ENCODE measurements around the gene MAFB.
A peak's percentile ranks its signal among the peaks of the same experiment; 100 is the strongest.

The MAFB gene

DNA sequence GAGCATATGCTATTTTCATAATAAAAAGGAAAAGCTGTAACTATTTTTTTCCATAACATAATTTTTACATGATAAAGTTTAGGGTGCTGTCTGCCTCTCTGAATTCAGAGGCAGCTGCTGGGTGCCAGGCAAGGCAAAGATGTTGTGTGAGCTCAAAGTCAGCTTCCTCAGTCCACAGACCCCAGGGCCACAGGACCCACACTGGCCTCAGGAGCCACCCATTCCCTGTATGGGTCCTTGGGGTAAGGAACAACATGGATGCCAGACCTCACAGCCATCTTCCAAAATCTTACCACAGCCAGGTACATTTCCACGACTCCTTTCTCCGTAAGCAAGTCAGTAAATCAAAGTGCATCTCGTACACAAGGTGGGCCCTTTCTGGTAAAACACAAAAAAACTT is 16.4 kb upstream of the MAFB start:
- no peak for DNase-seq (ENCODE audit: low read depth, low spot score)
- H3K4me3 ChIP-seq (ENCODE audit: low read length): no peak overlapping the region

DNA sequence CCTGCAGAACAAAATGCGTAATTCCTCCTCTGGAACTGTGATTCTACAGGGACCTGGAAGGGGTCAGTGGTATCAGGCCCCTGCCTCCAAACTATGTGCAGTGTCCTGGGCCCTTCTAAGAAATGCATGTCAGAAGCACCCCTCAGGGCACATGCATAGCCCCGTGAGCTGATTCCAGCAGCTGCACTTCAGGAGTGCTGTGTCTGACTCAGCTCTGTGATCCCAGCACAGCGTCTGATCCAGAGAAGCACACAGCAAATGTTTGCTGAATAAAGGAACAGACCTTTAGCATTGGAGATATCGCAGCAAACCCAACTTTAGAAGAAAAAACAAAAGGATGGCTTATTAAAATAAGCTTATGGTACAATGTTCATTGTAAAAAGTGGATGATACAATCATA is 15.8 kb upstream of the MAFB start:
- no peak for DNase-seq (ENCODE audit: low read depth, low spot score)

DNA sequence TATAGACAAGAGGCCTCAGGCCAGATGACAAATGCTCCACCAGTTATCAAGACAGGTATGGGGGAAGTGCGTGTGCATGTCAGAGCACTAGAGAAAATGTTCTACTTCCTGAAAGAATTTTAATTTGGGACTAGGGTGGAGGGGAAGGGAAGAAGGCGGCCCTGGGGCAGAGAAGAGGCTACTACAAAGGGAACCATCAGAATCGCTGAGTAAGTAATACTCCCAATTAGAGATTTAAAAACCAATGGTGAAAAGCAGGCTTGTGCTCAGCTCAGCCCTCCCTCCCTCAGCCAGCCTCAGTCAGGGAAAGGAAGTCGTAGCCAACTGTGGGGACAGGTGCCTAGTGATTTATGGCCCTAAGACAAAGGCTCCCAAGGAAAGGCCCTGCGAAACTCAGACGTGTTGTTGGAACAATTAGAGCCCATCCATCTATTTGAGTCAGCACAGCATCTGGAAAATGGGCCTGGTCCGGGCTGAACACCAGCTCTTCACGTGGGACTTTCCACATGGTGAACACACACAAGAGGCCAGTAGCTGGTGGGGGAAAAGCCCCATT is 15.0 kb upstream of the MAFB start:
- H3K4me3 ChIP-seq (ENCODE audit: low read length): no peak overlapping the region
- DNase-seq (ENCODE audit: low read depth, low spot score): no peak

More for the DNA sequence above, 15.8 kb upstream of the MAFB start:
- H3K4me3 ChIP-seq (ENCODE audit: low read length): no peak overlapping the region

DNA sequence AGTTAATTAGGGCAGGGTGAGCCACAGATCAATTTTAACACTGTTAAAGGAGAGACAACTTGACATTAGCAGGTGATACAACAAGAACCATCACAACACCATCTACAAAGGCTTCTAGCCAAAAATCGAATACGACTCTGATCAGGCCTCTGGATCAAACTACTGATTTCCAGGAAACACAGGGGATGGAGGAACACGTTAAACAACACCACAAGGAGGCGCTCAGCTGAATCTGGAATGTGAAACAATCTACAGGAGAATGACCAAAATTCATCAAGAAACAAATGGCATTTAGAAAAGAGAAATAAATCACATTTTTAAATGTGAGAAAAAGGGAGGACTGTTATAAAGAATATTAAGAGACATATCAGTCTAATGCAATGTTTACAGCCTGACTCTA is 13.5 kb upstream of the MAFB start:
- peak; percentile 5 for DNase-seq (ENCODE audit: low read depth, low spot score)
- H3K4me3 ChIP-seq (ENCODE audit: low read length): no peak overlapping the region

DNA sequence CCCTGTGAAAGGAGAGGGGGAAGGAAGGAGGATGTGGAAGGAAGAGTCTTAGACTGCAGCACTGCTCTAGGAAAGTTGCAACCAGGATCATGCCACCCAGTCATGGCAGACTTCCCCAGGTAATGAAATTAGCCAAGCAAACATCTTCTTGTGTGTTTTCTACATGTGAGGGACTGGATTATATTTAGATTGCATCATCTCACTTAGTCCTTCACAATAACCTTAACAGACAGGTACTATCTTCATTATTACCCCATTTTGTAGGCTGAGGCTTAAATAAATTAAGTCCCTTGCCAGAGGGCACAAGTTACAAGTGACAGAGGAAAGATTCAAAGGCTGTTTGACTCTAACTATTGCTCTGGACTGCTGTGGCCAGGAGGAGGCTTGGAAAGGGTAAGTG is 9.7 kb upstream of the MAFB start:
- no peak for DNase-seq (ENCODE audit: low read depth, low spot score)
- no peak overlapping the region for H3K4me3 ChIP-seq (ENCODE audit: low read length)

DNA sequence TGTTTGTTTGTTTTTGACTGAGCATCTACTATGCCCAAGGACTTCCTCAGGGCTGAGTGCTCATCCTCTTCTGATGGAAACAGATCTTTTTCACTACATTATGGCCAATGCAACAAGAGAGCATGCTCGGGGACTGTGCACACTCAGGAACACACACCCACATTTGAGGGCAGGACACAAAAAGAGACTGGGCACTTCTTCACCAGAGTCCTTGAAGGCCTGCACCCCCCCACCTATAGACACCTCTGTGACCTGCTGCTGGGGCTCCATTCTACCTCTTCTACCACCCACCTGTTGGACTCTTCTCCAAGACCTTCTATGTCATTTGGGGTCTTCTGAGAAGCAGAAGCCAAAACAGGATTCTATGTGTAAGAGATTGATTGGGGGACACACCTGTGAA is 9.2 kb upstream of the MAFB start:
- H3K4me3 ChIP-seq (ENCODE audit: low read length): no peak overlapping the region
- DNase-seq (ENCODE audit: low read depth, low spot score): no peak

DNA sequence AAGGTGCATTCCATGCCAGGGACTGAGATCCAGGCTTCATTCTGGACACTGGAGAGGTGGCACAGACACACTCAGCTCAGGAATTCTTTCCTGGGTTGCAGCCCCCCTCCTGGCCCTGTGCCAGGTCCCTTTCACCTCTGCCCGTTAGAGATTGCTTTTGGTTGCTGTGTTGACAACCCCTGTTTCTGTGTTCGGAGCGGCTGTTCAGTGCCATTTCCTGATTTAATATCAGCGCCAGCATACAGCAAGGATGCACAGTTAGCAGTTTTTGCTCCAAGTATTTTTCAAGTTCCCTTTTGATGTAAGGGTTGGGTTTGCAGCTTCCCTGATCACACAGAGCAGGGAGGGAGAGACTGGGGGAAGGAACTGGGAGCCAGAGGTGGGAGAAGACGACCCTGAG is 8.5 kb upstream of the MAFB start:
- no peak for DNase-seq (ENCODE audit: low read depth, low spot score)
- H3K4me3 ChIP-seq (ENCODE audit: low read length): no peak overlapping the region

DNA sequence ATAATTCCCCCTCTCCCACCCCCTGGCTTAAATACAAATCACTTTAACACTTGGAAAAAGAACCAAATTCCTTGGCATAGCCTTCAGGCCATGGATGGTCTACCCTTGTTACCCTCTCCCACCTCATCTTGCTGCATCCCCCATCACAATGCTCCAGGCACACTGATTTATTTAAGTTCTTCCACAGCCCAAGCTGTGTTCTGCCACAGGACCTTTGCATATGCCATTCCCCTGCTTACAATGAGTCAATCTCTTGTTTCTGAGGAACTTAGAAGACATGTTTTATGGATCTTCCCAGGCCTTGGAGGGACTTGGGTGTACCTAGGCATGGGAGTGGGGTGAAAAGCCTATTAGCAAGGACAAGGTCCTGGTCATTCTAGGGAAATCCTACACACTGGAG is 6.2 kb upstream of the MAFB start:
- no peak overlapping the region for H3K4me3 ChIP-seq (ENCODE audit: low read length)
- DNase-seq (ENCODE audit: low read depth, low spot score): no peak

DNA sequence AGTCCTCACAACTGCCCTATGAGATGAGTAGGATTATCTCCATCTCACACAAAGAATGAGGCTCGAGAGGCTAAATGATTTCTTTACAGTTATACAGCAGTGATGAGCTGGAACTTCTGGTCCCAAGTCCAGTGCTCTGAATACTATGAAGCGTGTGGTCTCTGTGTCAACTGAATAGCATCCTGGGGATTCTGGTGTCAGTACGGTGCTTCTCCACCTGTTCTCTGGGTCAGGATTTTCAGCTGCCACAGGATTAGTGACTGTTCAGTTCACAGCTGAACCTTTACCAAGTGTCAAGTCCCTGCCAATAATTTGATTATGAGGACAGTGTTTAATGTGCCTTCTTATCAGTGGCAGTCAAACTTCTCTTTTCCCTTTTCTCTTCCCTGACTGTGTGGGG is 5.2 kb upstream of the MAFB start:
- no peak overlapping the region for H3K4me3 ChIP-seq (ENCODE audit: low read length)
- DNase-seq (ENCODE audit: low read depth, low spot score): no peak

DNA sequence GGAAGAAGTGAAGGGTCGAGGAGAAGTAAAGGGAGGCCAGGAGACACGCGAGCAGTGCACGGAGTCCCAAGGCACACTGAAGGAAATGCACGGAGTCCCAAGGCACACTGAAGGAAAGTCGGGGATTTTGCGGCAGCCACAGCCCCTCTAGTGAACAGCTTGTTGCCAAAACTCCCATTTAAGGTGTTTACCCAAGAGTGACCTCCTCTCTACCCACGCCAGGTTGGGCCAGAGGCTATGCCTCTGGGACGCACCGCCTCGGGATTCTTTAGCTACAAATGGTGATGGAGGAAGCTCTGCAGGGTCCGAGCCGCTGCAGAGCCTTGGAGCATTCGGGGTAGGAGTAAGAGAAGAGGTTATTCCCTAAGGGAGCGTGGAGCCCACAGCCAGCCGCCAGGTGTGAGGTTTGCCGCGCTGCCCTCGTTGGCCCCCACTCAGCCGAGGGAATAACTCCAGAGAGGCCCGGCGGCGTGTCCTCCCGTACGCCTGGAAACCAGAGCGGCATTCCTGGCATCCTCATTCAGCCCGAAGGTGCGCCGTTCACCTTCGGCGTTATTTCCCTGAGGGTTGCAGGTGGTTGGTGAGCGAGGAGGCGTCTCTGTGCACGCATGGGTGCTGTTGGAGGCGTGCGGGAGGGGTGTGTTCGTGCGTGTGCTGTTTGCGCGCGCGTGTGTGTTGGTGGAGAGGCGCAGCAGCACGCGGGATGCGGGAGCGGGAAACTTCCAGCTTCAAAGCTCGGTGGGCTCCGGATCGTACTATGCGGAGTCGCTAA is 3.4 kb upstream of the MAFB start:
- H3K4me3 ChIP-seq (ENCODE audit: low read length): no peak overlapping the region
- no peak for DNase-seq (ENCODE audit: low read depth, low spot score)

DNA sequence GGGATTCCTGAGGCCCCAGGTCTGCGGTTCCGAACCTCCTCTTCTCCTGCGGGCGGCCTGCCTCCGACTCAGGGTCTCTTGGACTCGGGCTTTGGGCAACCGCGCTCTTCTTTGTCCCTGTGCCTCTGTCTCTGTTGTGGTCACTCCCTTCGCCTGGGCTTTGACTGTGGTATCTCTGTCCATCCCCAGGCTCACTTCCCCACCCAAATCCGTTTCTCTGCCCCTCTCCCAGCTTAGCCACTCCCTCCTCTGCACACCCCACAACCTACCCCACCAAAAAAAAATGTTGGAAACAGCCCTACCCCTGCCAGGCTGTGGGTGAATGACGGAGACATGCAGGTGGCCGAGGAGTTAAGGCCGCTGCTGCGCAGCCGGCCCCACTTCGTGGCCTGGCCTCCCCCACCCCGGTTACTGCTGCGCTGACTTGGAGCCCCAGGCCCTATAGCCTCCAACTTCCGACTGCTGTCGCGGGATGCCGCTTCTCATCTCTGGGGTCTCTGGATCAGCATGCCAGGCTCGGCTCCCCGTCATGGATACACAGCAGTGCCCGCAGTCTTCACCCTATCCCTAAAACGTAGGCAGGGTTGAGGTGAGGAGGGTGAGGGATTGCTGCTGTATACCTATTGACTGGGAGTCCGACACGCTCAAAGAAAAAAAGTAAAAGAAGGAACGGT is 2.7 kb upstream of the MAFB start:
- DNase-seq (ENCODE audit: low read depth, low spot score): no peak
- H3K4me3 ChIP-seq (ENCODE audit: low read length): no peak overlapping the region

DNA sequence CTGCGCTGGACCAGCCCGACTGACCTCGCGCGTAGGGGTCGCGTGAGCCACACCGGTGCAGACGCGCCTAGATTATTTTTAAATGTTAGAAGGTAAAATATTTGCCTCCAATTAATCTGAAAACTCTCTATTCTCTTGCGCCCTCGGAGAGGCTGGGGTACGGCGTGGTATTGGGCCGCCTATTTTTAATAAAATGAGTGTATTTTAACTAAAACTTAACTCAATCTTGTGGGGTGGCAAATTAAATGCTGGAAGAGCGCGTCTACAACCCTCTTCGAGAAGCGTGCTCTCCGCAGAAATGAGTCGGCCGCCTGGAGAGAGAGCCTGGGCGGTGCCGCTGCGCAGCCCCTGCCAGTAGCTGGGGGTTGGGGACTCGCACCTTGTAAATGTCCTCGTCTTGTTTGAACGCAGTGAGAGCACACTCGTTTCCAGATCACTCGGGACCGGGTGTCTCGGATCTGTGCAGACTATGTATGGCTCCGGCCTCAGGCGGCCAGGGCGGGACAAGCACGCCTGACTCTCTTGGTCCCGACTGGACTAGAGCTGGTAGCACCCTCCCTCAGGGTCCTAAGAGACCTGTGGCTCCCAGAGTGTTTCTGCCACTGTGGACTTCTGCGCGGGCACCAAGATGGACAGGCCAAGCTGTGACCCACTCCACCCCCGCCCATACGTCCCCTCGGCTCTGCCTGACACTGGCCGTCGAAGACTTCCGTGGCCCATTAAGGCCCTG is 2.0 kb upstream of the MAFB start:
- no peak for DNase-seq (ENCODE audit: low read depth, low spot score)
- H3K4me3 ChIP-seq (ENCODE audit: low read length): no peak overlapping the region

DNA sequence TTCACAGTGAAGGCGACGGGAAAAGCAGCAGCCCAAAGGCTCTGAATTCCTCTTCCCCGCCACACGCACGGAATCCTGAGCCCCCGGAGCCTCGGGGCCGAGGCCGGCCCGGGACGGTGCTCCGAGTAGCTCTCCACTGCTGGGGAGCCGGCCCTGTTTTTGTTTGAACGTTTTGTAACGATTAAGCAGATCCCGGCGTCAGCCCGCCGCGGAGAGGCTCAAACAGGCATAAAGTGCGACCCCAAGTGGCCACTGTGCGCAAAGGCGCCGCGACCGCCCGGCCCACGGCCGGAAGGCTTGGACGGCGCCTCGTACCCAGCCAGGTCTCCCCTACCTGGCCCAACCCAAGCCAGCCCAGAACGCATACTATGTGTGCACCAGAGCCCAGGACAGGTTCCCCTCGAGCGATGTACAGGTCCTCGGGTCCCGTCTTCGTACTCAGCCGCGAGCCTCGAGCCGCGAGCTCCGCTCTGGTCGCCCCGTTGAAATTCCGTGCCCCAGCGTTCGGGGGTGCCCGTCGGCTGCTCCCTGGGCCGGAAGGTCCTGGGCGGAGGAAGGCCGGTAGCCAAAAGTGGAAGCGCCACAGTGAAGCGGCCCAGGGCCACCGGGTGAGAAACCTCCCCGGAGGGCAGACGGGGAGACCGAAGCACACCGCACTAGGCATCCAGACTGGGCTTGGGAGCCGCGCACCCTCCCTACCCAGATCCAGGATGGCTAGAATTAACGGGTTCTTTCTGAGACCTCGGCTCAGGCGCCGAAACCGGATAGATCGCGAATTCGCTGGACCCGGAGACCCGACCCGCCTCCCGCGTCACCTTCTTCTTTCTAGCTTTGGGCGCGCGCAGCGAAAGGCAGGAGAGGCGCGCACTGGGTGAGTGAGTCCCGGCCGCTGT is 1.2 kb upstream of the MAFB start:
- peak overlapping the region; percentile 59 for H3K4me3 ChIP-seq (ENCODE audit: low read length)
- DNase-seq (ENCODE audit: low read depth, low spot score): peak; percentile 69

DNA sequence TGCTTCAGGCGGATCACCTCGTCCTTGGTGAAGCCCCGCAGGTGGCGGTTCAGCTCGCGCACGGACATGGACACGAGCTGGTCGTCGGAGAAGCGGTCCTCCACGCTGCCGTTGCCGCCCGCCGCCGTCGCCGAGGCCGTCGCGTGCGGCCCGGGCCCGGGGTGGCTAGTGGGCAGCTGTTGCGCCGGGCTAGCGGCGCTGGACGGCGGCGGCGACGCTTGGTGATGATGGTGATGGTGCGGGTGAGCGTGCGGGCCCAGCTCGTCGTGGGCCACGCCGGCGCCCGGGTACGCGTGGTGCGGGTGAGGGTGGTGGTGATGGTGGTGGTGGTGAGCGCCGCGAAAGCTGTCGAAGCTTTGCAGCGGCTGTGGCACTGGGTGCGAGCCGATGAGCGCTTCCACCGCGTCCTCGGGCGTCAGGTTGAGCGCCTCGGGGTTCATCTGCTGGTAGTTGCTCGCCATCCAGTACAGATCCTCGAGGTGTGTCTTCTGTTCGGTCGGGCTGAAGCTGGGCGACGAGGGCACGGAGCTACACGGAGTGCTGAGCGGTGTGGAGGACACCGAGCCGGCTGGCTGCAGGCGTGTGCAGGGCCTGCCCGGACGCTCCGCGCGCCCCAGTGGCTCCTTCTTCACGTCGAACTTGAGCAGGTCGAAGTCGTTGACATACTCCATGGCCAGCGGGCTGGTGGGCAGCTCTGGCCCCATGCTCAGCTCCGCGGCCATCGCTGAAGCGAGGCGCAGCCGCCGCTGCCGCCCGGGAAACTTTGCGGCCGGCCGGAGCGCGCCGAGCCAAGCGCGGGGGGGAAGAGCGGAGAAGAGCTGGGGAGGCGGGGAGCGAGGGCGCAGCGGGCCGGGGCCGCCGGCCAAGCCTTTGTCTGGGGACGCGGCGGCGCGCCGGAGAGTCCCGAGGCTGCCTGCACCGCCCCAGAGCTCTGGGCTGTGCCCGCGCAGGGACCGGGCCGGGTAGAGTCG is 622 bp downstream of the MAFB start:
- DNase-seq (ENCODE audit: low read depth, low spot score): no peak
- peak overlapping the region; percentile 38 for H3K4me3 ChIP-seq (ENCODE audit: low read length)

DNA sequence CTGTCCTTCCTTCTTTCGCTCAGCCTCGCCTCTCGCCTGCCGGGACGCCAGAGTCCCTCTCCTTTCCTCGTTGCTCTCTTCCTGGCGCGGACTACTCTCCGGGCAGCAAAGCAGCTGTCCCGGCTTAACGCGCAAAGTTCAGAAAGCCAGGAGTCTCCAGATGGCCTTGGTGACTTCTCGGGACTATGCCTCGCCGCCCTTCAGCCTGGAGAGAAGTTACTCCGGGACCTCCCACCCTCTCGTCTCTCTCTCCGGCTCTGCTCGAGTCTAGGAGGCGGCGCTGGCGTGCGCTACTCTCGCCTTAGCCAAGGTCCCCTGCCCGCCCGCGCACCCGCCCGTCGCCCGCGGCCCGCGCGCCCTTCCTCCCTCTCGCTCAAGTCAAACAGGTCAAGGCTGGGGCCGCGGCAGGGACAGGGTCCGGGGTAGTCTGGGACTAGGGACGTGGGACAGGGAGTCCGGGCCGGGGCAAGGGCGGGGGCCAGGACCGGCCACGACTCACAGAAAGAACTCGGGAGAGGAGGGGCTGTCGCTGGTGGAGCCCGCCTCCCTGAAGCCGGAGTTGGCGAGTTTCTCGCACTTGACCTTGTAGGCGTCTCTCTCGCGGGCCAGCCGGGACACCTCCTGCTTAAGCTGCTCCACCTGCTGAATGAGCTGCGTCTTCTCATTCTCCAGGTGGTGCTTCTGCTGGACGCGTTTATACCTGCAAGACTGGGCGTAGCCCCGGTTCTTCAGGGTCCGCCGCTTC is 1.5 kb downstream of the MAFB start:
- DNase-seq (ENCODE audit: low read depth, low spot score): no peak
- no peak overlapping the region for H3K4me3 ChIP-seq (ENCODE audit: low read length)

DNA sequence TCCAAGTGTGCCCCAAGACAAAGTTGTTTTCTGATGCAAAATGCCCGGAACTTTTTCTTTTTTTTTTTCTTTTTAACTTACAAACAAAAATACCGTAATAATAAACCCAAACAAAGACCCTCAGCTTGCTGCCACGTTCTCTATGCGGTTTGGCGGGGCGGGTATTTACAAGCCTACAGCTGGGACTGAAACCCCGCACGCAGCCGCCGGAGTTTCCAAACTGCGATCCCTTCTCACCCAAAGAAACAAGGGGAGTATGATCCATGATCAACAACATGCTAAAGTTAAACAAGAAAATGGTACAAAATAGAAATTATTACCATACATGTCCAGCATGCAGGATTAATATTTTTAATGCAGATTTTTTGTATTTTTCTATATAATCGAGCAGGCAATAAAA is 2.1 kb downstream of the MAFB start:
- DNase-seq (ENCODE audit: low read depth, low spot score): no peak
- no peak overlapping the region for H3K4me3 ChIP-seq (ENCODE audit: low read length)

DNA sequence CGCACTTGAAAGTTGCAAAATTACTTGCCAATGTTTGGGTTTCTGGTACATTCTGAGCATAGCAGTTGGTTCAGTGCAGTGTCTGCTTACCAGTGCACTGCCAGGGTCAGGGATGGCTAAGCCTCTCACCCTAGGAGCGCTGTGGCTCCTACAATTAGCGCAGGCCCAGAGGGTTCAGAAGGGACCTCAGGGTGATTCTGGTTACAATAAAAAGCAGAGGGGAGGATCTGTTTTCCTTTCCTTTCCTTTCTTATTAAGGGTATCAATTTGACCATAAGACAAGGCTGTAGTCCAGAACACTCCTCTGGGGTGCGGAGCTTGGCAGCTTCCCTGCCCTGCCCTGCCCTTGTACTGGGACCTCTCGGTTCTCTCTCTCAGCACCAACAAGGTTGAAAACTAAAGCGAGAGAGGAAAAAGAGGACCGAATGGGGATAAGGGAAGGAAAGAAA is 2.6 kb downstream of the MAFB start:
- DNase-seq (ENCODE audit: low read depth, low spot score): no peak
- H3K4me3 ChIP-seq (ENCODE audit: low read length): no peak overlapping the region

Data from Jurkat, Clone E6-1 (cell line).